HuH-7 (cell line): ENCODE measurements around the gene CDK11A.
A peak's percentile ranks its signal among the peaks of the same experiment; 100 is the strongest.
"Not testable (repeated sequence)": the region's sequence is repeated elsewhere in the genome, so short reads cannot be mapped to it uniquely, and the experiment has no call there.

Experiments
- DNase-seq: peaks from one replicate; pipeline ENCODE4 v3.0.0; 2011; ENCODE audit warnings: low spot score

CDK11A gene

DNA sequence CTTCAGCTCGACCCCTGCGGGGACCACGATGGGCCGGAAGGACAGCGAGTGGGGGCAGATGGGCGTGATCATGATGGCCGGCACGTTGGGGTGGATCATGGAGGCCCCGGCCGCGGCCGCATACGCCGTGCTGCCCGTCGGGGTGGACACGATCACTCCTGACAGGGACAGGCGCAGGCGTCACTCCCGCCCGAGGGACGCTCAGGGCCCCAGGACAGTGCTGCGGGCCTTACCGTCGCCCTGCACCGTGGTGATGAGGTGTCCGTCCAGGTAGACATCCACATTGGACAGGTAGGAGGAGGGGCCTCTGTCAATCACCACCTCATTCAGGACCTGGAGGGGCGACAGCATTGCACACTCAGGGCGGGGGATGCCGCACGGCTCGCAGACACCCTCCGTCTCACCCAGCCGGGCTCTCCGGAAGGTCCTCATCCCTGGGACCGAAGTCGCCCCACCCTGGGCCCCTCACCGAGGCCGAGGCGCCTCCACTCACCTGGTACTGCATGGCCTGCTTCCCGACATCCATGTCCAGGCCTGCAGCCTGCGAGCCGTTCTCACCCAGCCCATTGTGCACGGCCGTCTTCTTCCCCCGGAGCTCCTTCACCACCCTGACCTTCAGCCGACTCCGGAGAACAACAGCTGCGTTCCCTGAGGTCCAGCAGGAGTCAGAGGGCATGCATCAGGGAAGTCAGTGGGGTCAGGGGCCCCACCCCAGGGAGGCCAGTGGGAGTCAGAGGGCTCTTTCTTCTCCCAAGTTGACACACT is 30.1 kb upstream of the CDK11A start:
- DNase-seq, result no peak

GRCh38 chr1:1753607-1754005 is 29.4 kb upstream of the CDK11A start:
- DNase-seq, result no peak

GRCh38 chr1:1752636-1753606 is 28.8 kb upstream of the CDK11A start:
- DNase-seq, result no peak

- no peak for DNase-seq
These were observed 28.0 kb upstream of the CDK11A start for GRCh38 chr1:1752190-1752589.

DNA sequence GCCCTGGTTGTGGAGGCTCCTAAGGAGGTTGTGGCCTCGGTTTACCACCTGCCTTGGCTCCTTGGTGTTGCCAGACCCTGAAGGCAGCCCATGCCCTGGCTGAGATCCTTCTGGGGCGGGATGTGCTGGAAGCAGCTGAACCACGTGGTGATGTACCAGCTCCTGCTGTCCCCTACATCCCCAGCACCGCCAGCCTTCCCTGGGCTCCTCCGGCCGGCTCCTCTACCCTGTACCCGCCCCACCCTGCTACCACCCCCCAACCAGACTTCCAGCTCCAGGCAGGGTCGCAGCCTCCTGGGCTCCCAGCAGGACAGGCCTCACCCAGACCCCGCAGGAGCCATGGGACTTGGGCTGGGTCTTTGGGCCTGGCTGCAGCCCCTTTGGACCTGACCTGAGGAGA is 25.8 kb upstream of the CDK11A start:
- not testable (repeated sequence) for DNase-seq

DNA sequence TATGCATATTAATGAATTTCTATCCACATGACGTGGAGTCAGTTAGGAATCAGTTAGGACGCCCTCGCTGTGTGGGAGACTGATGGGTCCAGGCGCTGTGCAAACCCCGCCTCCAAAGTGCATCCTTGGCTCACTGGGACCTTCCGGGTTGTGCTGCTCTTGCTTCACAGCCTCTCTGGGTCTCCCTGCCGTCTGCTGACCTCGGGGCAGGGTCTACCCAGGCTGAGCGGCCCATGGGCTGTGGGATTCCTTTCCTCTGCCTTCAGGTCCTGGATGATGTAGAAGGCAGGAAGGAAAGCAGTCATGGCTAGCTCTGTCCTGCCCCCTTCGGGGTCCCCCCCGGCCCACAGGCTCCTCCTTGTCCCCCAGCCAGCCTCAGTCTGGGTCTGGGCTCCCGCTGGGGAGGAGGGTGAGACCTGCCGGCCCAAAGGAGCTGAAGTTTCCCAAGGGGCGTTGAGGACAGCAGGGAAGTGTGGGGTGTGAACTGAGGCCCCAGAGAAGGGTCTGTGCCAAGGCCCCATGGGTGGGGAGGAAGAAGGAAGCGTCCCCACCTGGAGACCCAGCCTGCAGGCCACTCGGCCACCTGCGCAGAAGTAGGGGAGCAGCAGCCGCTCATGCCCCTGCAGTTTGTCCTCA is 24.6 kb upstream of the CDK11A start:
- DNase-seq, result peak; percentile 47

DNA sequence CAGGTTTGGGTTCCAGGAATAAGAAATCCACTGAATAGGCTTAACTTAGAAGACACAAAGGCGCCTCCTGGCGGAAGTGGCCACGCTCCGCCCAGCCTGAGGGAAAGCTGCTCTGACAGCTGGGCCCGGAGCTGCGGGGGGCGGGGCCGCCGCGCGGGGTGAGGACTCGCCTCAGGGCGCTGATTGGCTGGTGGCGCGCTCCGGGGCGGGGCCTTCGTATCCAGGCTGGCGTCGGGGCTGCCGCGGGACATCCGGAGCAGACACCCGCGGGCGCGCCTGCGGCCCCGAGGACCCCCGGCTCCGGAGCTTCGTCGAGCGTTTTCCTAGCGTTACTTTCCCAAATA is 22.4 kb upstream of the CDK11A start:
- DNase-seq, result not testable (repeated sequence)

DNA sequence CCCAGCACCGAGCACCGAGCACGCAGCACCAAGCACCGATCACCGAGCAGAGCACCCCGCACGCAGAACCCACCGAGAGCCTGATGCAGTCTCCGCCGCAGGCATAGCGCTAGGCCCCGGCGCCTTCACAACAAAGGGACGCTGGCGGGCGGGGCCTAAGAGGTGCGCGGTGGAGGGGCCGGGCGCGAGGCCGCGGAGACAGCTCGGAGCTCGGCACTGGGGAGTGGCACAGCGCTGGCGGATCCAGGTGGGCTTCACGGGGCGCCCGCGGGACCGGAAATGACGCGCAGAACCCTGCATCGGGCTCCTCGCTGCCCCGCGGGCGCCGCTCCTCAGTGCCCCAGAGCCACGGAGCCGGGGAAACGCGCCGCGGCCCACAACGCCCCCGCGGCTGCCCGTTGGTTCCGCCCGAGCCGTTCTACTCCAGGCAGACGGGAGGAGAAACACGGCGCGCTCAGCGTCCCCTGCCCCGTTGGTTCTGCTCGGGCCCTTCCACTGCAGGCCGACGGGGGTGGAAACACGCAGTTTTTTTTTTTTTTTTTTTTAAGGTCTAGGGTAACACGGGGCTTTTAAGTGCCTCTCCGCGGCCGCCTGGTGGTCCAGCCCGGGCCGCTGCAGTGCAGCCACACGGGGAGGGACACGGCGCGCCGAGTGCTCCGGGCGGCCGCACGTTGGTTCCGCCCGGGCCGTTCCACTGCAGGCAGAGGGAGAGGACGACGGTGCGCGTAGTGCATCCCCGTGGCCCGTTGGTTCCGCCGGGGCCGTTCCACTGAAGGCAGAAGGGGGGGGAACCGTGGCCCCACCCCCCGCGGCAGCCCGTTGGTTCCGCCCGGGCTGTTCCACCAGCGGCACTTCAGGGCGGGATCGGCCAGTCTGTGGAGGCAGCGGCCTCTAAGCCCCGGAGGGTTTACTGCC is 21.8 kb upstream of the CDK11A start:
- not testable (repeated sequence) for DNase-seq

DNA sequence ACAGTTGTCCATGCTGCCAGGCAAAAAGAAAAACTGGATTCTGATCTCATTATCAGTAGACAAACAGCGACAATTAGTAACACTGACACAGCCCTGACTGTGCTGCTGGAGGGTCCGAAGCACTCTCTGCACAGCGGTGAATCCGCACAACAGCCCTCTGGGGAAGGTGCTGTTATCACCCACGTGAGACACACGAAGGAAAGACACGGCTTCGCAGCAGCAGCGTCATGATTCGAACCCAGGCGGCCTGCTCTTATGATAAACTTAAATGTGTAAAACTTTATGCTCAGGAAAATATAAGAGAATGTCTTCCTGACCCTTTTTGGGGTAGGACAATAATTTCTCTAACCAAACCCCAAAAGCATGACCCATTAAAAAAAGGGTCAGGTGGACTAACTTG is 18.4 kb upstream of the CDK11A start:
- DNase-seq, result not testable (repeated sequence)

GRCh38 chr1:1741013-1741412 is 16.9 kb upstream of the CDK11A start:
- not testable (repeated sequence) for DNase-seq

GRCh38 chr1:1738799-1739337 is 14.7 kb upstream of the CDK11A start:
- not testable (repeated sequence) for DNase-seq

GRCh38 chr1:1737675-1738590 is 13.8 kb upstream of the CDK11A start:
- DNase-seq, result not testable (repeated sequence)

- DNase-seq, result no peak
These were observed 8.2 kb upstream of the CDK11A start for GRCh38 chr1:1732381-1732780.

DNA sequence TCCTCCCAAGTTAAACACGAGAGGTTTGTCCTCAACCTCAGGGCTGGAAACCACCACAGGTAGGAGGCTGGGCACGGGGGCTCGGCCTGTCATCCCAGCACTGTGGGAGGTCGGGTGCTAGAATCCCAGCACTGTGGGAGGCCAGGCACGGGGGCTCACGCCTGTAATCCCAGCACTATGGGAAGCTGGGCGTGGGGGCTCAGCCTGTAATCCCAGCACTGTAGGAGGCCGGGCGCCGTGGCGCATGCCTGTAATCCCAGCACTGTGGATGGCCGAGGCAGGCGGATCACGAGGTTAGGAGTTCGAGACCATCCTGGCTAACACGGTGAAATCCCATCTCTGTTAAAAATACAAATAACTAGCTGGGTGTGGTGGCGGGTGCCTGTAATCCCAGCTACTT is 6.7 kb upstream of the CDK11A start:
- no peak for DNase-seq

DNA sequence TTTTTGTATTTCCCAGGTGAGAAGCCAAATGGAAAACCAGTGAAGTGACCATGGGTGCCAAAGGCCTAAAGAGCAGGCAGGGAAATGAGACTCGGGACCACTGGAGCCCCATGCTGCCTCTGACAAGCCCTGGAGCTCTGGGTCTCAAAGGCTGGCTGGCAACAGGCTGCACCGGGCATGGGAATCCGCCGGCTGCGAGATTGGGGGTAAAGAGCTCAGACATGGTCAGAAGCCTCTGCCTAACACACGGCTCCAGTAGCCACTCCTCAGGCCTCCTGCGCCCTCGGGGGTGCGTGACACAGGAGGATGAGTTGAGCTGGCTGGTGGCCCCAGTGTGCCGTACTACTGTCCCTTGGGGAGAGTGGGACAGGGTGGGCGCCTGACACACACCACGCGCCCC is 6.1 kb upstream of the CDK11A start:
- not testable (repeated sequence) for DNase-seq

GRCh38 chr1:1729116-1729816 is 5.1 kb upstream of the CDK11A start:
- not testable (repeated sequence) for DNase-seq

DNA sequence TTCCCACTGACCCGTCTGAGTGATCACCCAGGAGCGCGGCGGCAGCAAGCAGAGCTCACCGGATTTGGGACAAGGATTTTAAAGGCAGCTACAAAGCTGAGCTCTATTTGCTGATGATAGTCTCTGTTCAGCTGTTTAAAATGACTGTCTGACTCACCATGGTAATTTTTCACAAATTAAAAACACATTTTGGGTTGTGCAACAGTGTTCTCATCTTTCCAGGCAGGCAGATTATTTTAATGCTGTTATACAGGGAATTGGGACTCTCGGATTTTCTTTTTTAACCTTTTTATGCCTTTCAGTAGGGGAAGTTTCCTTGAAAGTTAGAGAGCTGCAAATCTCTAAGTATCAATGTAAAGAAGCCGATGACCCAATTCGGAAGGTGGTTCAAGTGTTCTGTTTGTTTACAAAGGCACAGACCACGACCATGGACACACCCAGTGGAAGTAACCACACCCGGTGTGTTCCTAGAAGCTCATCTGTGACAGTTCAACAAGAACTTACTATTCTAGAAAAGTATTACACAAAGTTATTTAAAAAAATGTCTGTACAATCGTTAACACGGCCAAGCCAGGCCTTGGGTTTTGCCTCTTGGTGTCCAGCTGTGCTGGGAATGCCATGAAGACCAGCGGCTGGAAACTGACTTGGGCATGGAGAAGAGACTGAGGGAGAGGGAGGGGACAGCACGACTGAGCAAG is 4.3 kb upstream of the CDK11A start:
- DNase-seq, result not testable (repeated sequence)

GRCh38 chr1:1727131-1727651 is 3.0 kb upstream of the CDK11A start:
- DNase-seq, result not testable (repeated sequence)

GRCh38 chr1:1726088-1726487 is 1.9 kb upstream of the CDK11A start:
- not testable (repeated sequence) for DNase-seq
